ENCODE measurements around the gene RSPH10B2. TPM values are rescaled to one million over a fixed set of nuclear protein-coding genes. Genes with fewer than 3 reads are reported as not detected.
"Not testable (repeated sequence)": the region's sequence is repeated elsewhere in the genome, so short reads cannot be mapped to it uniquely, and the experiment has no call there.

RSPH10B2 gene
- total and polyA plus RNA-seq, 7 donors, result 0.12 to 0.36 TPM; not detected in 5

DNA sequence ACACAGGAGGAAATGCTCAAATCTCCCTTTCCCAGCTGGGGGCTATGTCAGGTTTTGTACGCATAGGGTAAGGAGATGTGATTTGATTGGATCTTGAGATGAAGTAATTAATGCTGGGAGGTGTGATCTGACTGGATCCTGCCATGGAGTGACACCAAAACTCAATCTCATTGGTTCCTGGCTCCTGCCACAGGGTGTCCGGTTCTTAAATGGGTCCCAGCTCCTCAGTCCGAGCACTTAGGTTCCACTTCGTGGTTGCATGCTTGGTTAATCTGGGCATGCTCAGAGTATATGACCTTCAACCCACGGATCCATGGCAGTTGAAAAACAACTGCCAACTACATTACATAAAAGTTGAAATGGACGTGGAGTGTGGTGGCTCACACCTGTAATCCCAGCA is 44.1 kb upstream of the RSPH10B2 start:
- H3K4me3 ChIP-seq, result no peak overlapping the region
- TF ChIP-seq, protein P1, sequence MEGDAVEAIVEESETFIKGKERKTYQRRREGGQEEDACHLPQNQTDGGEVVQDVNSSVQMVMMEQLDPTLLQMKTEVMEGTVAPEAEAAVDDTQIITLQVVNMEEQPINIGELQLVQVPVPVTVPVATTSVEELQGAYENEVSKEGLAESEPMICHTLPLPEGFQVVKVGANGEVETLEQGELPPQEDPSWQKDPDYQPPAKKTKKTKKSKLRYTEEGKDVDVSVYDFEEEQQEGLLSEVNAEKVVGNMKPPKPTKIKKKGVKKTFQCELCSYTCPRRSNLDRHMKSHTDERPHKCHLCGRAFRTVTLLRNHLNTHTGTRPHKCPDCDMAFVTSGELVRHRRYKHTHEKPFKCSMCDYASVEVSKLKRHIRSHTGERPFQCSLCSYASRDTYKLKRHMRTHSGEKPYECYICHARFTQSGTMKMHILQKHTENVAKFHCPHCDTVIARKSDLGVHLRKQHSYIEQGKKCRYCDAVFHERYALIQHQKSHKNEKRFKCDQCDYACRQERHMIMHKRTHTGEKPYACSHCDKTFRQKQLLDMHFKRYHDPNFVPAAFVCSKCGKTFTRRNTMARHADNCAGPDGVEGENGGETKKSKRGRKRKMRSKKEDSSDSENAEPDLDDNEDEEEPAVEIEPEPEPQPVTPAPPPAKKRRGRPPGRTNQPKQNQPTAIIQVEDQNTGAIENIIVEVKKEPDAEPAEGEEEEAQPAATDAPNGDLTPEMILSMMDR (IDR thresholded peaks at IDR 0.05), result no peak
- TF ChIP-seq EP300 (IDR thresholded peaks at IDR 0.05), result no peak
- no peak for TF ChIP-seq POLR2AphosphoS5 (IDR thresholded peaks at IDR 0.05)
- TF ChIP-seq POLR2A (IDR thresholded peaks at IDR 0.05), result no peak
- H3K27ac ChIP-seq, result no peak overlapping the region
- peaks cover 0 to 20% (median 15%) of the 10 kb centered on the region in 4 donors for H3K4me1 ChIP-seq
- intact Hi-C loops (cut with DNase I), result loop anchor here (2.0 to 10.0 kb wide), 3 partner anchors 19 to 475 kb away; partner anchors contain the start of gene C1GALT1
- 83 to 89% methylated on average over 6 of the region's 6 CpGs for WGBS, 2 donors
- no peaks in the 10 kb centered on the region for H3K36me3 ChIP-seq
- DNase-seq, result no peak
- H3K27me3 ChIP-seq, result no peaks in the 10 kb centered on the region
- no peaks in the 10 kb centered on the region for H3K9me3 ChIP-seq

DNA sequence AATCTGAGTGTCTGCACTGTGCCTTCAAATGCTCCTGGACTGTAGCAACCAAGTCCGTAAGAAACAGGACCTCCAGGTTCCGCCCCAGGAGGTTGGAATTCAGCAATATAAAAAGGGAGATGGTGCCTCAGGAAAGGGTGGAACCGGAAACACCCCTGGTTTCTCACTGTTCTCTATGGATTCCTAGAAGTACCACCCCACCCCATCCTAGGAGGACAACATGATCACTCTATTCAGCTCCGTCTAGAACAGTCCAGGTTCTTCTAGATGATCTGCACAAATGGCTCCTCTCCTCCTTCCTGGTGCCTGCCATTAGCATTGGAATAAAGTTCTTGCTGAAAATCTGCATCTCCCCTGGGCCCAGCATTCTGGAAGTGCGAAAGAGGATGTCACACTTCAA is 39.5 kb upstream of the RSPH10B2 start:
- no peak for DNase-seq
- Histone ChIP-seq H3K9me3 (no peaks in the 10 kb centered on the region), H3K4me1 (no peaks in the 10 kb centered on the region), H3K36me3 (no peaks in the 10 kb centered on the region), H3K4me3 (no peak overlapping the region), H3K27me3 (no peaks in the 10 kb centered on the region), H3K27ac (no peak overlapping the region)
- TF ChIP-seq EP300 (IDR thresholded peaks at IDR 0.05) (no peak), POLR2A (IDR thresholded peaks at IDR 0.05) (no peak), POLR2AphosphoS5 (IDR thresholded peaks at IDR 0.05) (no peak)
- TF ChIP-seq, protein P1 (IDR thresholded peaks at IDR 0.05), result no peak
- 84 to 89% methylated on average over 5 of the region's 5 CpGs for WGBS, 2 donors
- intact Hi-C loops (cut with DNase I), result no loop called here

DNA sequence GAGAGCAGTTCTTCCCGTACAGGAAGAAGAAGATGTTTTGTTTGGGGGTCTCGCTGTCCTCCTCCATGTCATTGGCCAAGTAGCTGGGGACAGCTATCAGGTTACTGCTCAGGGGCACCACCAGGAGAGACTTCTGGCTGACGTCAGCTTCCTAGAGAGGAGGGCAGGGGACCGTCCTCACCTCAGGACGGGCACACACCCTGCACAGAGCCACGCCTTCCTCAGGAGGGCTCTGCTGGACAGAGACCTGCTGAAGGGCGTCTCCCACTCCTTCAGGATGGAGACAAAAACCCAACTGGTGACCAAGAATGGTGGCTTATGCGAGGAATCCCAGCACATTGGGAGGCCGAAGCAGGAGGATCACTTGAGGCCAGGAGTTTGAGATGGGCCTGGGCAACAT is 38.0 kb upstream of the RSPH10B2 start:
- H3K4me3 ChIP-seq; H3K27ac ChIP-seq; DNase-seq; H3K36me3 ChIP-seq; H3K9me3 ChIP-seq; H3K27me3 ChIP-seq; H3K4me1 ChIP-seq; intact Hi-C loops (cut with DNase I): not testable (repeated sequence)
- 68 to 72% methylated on average over 9 of the region's 9 CpGs for WGBS, 2 donors

DNA sequence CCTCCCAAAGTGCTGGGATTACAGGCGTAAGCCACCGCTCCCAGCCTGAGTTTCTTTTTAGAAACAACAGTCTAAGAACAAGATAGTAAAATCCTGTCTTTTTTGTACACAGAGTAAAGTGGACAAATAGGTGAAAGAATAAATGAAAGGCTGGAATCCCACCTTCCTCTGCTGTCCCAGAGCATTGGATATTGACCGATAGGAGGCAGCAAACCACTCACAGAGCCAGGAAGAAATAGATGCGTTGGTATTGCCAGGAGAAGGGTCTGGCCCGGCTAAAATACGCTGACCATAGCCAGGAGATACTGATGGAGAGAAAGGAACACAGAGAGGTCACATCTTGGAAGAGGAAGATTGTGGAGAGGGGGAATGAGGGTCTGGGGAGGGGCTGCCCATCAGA is 35.8 kb upstream of the RSPH10B2 start:
- H3K4me3 ChIP-seq, result no peak overlapping the region
- H3K9me3 ChIP-seq, result no peaks in the 10 kb centered on the region
- H3K36me3 ChIP-seq, result no peaks in the 10 kb centered on the region
- TF ChIP-seq POLR2AphosphoS5 (IDR thresholded peaks at IDR 0.05) (no peak), POLR2A (IDR thresholded peaks at IDR 0.05) (no peak)
- TF ChIP-seq, protein P1 (IDR thresholded peaks at IDR 0.05), result no peak
- no peak overlapping the region for H3K27ac ChIP-seq
- no peaks in the 10 kb centered on the region for H3K27me3 ChIP-seq
- WGBS, 2 donors, result 48 to 62% methylated on average over 6 of the region's 6 CpGs
- no peak for DNase-seq
- no peaks in the 10 kb centered on the region for H3K4me1 ChIP-seq
- intact Hi-C loops (cut with DNase I), result no loop called here

DNA sequence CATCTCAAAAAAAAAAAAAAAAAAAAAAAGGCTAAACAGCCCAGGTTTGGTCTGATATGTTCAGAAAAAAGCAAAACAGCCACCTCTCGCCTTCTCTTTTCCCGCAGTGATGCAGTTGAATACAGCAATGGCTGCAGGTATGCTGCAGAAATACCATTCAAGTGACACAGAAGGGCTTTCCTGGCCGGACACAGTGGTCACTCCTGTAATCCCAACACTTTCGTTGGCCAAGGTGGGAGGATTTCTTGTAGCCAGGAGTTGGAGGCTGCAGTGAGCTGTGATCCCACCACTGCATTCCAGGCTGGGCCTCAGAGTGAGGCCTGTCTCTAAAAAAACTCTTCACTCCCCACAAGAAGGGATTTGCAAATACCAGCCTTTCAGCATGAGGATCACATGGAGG is 29.6 kb upstream of the RSPH10B2 start:
- WGBS, 2 donors, result 88 to 91% methylated on average over 4 of the region's 4 CpGs
- H3K36me3 ChIP-seq; DNase-seq; H3K4me1 ChIP-seq; H3K27me3 ChIP-seq; H3K9me3 ChIP-seq; H3K27ac ChIP-seq; H3K4me3 ChIP-seq; intact Hi-C loops (cut with DNase I): not testable (repeated sequence)

DNA sequence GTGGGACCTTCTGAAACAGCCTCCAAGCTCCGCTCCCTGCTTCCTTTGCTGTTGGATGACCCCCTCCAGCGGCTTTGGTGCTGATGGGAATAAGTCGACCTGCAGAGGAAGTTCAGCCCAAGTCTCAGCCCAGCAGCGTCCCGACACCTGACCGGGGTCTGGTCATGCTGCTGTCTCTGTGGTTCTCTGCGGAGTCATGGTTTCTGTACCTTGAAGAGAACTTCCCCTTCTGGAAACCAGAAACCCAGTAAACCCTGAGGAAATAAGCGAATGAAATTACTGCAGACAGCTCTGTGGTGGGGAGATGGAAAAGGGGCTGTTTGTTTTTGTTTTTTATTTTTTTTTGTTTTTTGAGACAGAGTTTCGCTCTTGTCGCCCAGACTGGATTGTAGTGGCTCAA is 28.9 kb upstream of the RSPH10B2 start:
- Histone ChIP-seq H3K9me3 (no peaks in the 10 kb centered on the region), H3K36me3 (no peaks in the 10 kb centered on the region), H3K4me1 (peaks cover 0 to 7% (median 3%) of the 10 kb centered on the region in 4 donors), H3K4me3 (no peak overlapping the region), H3K27me3 (no peaks in the 10 kb centered on the region), H3K27ac (no peak overlapping the region)
- WGBS, 2 donors, result 68 to 88% methylated on average over 10 of the region's 10 CpGs
- TF ChIP-seq, protein P1 (IDR thresholded peaks at IDR 0.05), result no peak
- TF ChIP-seq EP300 (IDR thresholded peaks at IDR 0.05), result no peak
- TF ChIP-seq POLR2A (IDR thresholded peaks at IDR 0.05), result no peak
- TF ChIP-seq POLR2AphosphoS5 (IDR thresholded peaks at IDR 0.05), result no peak
- intact Hi-C loops (cut with DNase I), result no loop called here
- DNase-seq, result no peak

DNA sequence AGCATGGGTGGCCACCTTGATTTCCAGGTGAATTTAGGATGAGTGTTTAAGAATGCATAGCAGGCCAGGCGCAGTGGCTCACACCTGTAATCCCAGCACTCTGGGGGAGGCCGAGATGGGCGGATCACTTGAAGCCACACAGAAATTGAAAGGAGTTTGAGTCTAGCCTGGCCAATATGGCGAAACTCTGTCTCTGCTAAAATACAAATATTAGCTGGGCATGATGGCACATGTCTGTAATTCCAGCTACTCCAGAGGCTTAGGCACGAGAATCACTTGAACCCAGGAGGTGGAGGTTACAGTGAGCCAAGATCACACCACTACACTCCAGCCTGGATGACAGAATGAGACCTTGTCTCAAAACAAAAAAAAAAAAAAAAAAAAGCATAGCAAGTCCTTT is 27.6 kb upstream of the RSPH10B2 start:
- H3K27ac ChIP-seq; intact Hi-C loops (cut with DNase I); H3K27me3 ChIP-seq; DNase-seq; H3K4me3 ChIP-seq; H3K36me3 ChIP-seq; H3K9me3 ChIP-seq: not testable (repeated sequence)
- H3K4me1 ChIP-seq, result peaks cover 5 to 19% (median 11%) of the 10 kb centered on the region in 4 donors
- WGBS, 2 donors, result 94 to 95% methylated on average over 5 of the region's 5 CpGs

Measured in sigmoid colon (tissue), 7 donors.